MG63 (cell line): ENCODE measurements around the gene TRIM49D2. TPM values are rescaled to one million over a fixed set of nuclear protein-coding genes. Genes with fewer than 3 reads are reported as not detected.
"Not testable (repeated sequence)": the region's sequence is repeated elsewhere in the genome, so short reads cannot be mapped to it uniquely, and the experiment has no call there.

Experiments
- DNase-seq: peaks from one replicate; pipeline ENCODE4 v3.0.0-alpha.2; 2020
- H3K27me3 ChIP-seq: fragments of 250-450 bp; sonication (Bioruptor Pico); 2 replicates; pipeline ENCODE4 v1.5.1; 2020; ENCODE audit warnings: mild to moderate bottlenecking, moderate library complexity
- H3K36me3 ChIP-seq: fragments of 250-450 bp; sonication (Bioruptor Pico); 2 replicates; pipeline ENCODE4 v1.5.1; 2020; ENCODE audit warnings: mild to moderate bottlenecking, moderate library complexity
- H3K4me3 ChIP-seq: fragments of 250-450 bp; sonication (Bioruptor Pico); 2 replicates; pipeline ENCODE4 v1.5.1; 2020; ENCODE audit warnings: mild to moderate bottlenecking, moderate library complexity
- H3K9me3 ChIP-seq: fragments of 250-450 bp; sonication (Bioruptor Pico); 2 replicates; pipeline ENCODE4 v1.5.1; 2020; ENCODE audit warnings: mild to moderate bottlenecking, moderate library complexity
- total RNA-seq: library from RNA; depleted of rRNA; stranded (reverse); fragments of >200 nt; shearing (Covaris generic); gene quantifications from 2 replicates; pipeline ENCODE4 v1.2.3, GENCODE V29; 2014; ENCODE audit warnings: low replicate concordance; rRNA removed

TRIM49D2 gene, protein sequence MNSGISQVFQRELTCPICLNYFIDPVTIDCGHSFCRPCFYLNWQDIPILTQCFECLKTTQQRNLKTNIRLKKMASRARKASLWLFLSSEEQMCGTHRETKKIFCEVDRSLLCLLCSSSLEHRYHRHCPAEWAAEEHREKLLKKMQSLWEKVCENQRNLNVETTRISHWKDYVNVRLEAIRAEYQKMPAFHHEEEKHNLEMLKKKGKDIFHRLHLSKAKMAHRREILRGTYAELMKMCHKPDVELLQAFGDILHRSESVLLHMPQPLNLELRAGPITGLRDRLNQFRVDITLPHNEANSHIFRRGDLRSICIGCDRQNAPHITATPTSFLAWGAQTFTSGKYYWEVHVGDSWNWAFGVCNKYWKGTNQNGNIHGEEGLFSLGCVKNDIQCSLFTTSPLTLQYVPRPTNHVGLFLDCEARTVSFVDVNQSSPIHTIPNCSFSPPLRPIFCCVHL
- not detected in 2 replicates for total RNA-seq

DNA sequence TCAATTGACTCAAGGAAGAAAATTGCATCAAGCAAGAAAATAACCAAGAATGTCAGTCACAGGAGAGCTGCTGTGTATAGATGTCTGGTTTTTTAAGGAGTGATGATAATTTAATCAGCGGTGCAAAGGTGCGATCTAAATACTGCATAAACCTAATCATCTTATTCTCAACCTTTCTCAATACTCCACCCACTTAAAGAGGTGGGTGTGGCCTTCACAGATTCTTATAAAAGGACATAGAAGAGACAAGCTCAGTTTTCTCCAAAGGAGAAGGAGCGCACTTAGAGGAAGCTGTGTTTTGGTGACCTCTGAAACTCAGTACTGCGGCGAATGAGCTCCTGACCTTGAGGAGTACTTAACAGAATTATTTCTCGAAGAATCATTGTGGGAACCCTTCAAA lies at the start of gene TRIM49D2:
TSS of gene TRIM49D2 (plus strand) at position 301 of the 400 bp plus-strand sequence. CDS start 2,698 bp downstream, outside the sequence.
- H3K9me3 ChIP-seq, H3K4me3 ChIP-seq, H3K36me3 ChIP-seq, DNase-seq, H3K27me3 ChIP-seq: not testable (repeated sequence)

DNA sequence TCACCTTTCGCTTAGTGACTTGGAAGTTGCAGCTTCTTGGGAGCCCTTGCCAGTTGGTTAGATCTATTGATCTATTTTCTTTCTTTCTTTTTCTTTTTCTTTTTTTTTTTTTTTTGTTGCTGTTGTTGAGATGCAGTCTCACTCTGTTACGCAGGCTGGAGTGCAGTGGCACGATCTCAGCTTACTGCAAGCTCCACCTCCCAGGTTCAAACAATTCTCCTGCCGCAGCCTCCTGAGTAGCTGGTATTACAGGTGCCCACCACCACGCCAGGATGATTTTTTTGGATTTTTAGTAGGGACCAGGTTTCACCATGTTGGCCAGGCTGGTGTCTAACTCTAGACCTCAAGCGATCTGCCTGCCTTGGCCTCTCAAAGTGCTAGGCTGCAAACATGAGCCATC lies 46.4 kb upstream of the TRIM49D2 start:
- H3K4me3 ChIP-seq, H3K27me3 ChIP-seq, H3K9me3 ChIP-seq, H3K36me3 ChIP-seq, DNase-seq: not testable (repeated sequence)

DNA sequence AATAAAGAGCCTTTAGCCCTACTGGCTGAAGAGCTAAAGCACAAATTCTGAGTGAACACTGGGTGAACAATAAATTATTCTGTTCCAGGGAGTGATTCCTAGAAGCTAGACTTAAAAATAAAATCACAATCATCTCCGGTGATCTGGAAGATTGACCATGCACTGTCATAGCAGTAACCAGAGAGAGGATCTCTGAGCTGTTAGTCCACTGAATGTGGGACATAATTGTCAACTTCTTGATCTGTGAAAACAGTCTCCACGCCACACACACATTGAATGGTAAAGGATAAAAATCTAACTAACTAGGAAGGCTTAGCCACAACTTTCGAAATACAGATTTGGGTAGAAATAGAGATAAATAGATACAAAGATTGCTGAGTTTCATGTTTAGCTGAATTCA lies 30.6 kb upstream of the TRIM49D2 start:
- not testable (repeated sequence) for H3K9me3 ChIP-seq

DNA sequence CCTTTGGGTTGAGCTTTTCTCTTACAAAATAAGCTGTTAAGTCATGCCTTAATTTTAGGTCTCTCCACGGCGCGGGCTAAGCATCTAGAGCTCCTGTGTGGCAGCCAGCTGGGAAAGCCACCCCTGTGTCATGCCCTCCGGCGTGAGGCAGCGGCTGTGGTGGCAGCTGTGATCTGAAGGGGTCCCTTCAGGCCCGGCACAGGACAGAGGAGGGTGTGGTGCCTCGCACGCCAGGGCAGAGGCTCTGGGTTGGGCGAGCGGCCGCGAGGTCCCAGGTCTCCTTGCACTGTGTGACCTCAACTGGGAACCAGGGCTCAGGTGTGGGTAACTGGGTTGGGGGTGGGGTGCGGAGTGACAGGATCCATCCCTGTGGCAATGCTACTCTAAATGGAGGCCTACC lies 23.1 kb upstream of the TRIM49D2 start:
- not testable (repeated sequence) for H3K27me3 ChIP-seq, H3K9me3 ChIP-seq, H3K4me3 ChIP-seq, DNase-seq, H3K36me3 ChIP-seq

More for the DNA sequence above, 30.6 kb upstream of the TRIM49D2 start:
- DNase-seq, H3K36me3 ChIP-seq, H3K27me3 ChIP-seq, H3K4me3 ChIP-seq: not testable (repeated sequence)

DNA sequence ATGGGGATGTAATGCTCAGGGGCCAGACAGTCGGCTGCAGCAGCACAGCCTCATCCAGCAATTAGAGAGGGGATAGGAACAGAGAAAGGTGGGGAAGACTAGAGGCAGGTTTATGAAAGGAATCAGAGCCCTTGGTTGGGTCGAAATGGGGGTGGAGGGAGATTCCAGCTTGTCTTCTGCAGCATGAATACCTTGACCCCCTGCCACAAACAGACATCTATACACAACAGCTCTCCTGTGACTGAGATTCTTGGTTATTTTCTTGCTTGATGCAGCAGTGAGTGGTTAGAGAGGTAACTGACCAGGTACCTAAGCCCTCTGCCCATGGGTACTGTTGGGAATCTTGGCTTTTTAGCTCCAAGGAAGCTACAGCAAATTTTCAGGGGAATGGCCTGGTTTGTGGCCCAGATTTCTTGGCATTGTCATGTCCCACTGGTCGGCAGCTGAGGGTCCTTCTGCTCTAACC lies 1.6 kb upstream of the TRIM49D2 start, which contains the start of gene TRIM49D1:
TSS of gene TRIM49D1 (minus strand) at position 51 of the 466 bp plus-strand sequence. CDS start 4,535 bp downstream, outside the sequence.
- Histone ChIP-seq H3K27me3 (no peaks in the 10 kb centered on the region), H3K36me3 (no peaks in the 10 kb centered on the region), H3K4me3 (no peak within 1 kb of the TSS), H3K9me3 (no peaks in the 10 kb centered on the region)
- no peak for DNase-seq

DNA sequence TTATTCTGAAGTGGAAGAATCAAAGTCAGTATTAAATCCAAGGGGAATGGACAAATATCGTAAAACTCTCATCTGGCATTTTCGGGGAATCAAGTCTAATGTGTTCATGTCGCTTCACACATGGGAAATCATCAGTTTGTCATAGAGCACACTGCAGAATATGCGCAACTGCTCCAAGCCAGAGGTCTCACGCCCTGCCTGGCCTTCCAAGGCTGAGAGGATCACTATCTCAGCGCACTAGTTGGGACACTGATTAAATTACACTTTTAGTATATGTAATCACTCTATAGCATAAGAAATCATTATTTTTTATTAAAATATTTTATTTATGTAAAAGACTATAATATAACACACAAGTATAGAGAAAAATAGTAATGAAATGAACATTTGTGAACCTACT lies 37.0 kb downstream of the TRIM49D2 start:
- H3K27me3 ChIP-seq, H3K36me3 ChIP-seq, H3K9me3 ChIP-seq, DNase-seq, H3K4me3 ChIP-seq: not testable (repeated sequence)

DNA sequence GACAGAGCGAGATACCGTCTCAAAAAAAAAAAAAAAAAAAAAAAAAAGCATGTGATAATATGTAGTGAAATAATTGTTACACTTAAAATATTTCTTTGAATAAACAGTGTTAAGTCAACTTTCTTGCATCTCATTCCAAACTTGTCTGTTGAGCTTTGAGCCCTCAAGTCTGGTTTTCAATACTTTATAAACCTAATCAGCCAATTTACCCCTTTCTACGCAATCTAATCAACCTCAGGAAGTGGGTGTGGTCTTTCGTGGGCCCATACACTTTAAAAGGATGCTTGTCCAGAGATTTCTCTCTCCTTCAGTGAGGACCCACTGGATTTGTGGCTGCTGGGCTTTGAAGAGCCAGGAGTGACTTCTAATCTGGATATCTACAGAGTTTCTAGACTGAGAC lies 41.9 kb downstream of the TRIM49D2 start, which contains the start of gene TRIM64:
TSS of gene TRIM64 (plus strand) at position 301 of the 400 bp plus-strand sequence. CDS start 2,467 bp downstream, outside the sequence.
- H3K4me3 ChIP-seq, H3K9me3 ChIP-seq, H3K36me3 ChIP-seq: not testable (repeated sequence)

More for the DNA sequence above, 41.9 kb downstream of the TRIM49D2 start, which contains the start of gene TRIM64:
- DNase-seq, H3K27me3 ChIP-seq: not testable (repeated sequence)

Other genes starting within 250 kb of the TRIM49D2 start
- gene TRIM77, start 213.8 kb upstream of the TRIM49D2 start, total RNA-seq, result not detected in 2 replicates
- gene TRIM49, start 115.5 kb upstream of the TRIM49D2 start, total RNA-seq, result not detected in 2 replicates
- gene TRIM64B, start 45.6 kb upstream of the TRIM49D2 start, total RNA-seq, result not detected in 2 replicates
- not detected in 2 replicates for gene TRIM49D1, start 1.8 kb upstream of the TRIM49D2 start, total RNA-seq
- not detected in 2 replicates for gene TRIM64, start 42.0 kb downstream of the TRIM49D2 start, total RNA-seq
- gene TRIM49C, start 107.0 kb downstream of the TRIM49D2 start, total RNA-seq, result not detected in 2 replicates
- gene UBTFL1, start 161.9 kb downstream of the TRIM49D2 start, total RNA-seq, result not detected in 2 replicates
- not detected in 2 replicates for gene NAALAD2, start 210.6 kb downstream of the TRIM49D2 start, total RNA-seq